GM23338 (cell line): ENCODE results near the gene CPSF3. TPM values are rescaled to one million over a fixed set of nuclear protein-coding genes. Genes with fewer than 3 reads are reported as not detected.

Experiments
- ATAC-seq: fragments of 200-7000 bp; cut with Tn5 transposase; 3 replicates; pipeline ENCODE4 v1.9.1; 2020
- DNase-seq: peaks from one replicate; pipeline ENCODE4 v3.0.0-alpha.2; 2015; ENCODE audit warnings: low spot score
- H2AFZ ChIP-seq: fragments of 200-600 bp; sonication (generic); 2 replicates; pipeline ENCODE4 v1.8.0; 2016; ENCODE audit warnings: antibody characterized with exemption, mild to moderate bottlenecking, moderate library complexity
- H3F3A ChIP-seq: fragments of 200-600 bp; sonication (generic); replicated peaks from 2 replicates; pipeline ENCODE4 v1.8.0; 2017; ENCODE audit warnings: antibody characterized with exemption, mixed run types, low read depth
- H3K27ac ChIP-seq: fragments of 200-600 bp; sonication (generic); 2 replicates; pipeline ENCODE4 v1.6.1; 2016; ENCODE audit warnings: low read depth
- H3K27me3 ChIP-seq: fragments of 200-600 bp; sonication (generic); 2 replicates; pipeline ENCODE4 v1.8.0; 2016; ENCODE audit warnings: mild to moderate bottlenecking, mixed run types, moderate library complexity; ENCODE audit not compliant: insufficient read depth
- H3K36me3 ChIP-seq: fragments of 200-600 bp; sonication (generic); 2 replicates; pipeline ENCODE4 v1.8.0; 2016; ENCODE audit warnings: mild to moderate bottlenecking; ENCODE audit not compliant: insufficient read depth
- H3K4me1 ChIP-seq: fragments of 200-600 bp; sonication (generic); 2 replicates; pipeline ENCODE4 v1.8.0; 2016; ENCODE audit warnings: mild to moderate bottlenecking, moderate library complexity; ENCODE audit not compliant: insufficient read depth
- H3K4me2 ChIP-seq: fragments of 200-600 bp; sonication (generic); 2 replicates; pipeline ENCODE4 v1.7.1; 2017; ENCODE audit warnings: mixed run types
- H3K4me3 ChIP-seq: fragments of 200-600 bp; sonication (generic); 2 replicates; pipeline ENCODE4 v1.6.1; 2016; ENCODE audit warnings: mixed run types
- H3K79me2 ChIP-seq: fragments of 200-600 bp; sonication (generic); replicated peaks from 2 replicates; pipeline ENCODE4 v1.8.0; 2017; ENCODE audit warnings: mild to moderate bottlenecking; ENCODE audit not compliant: insufficient read depth
- H3K9me2 ChIP-seq: fragments of 200-600 bp; sonication (generic); 2 replicates; pipeline ENCODE4 v1.8.0; 2017; ENCODE audit not compliant: insufficient read depth
- H4K20me1 ChIP-seq: fragments of 200-600 bp; sonication (generic); replicated peaks from 2 replicates; pipeline ENCODE4 v1.8.0; 2017; ENCODE audit warnings: mild to moderate bottlenecking; ENCODE audit not compliant: insufficient read depth
- H3K27ac Mint-ChIP-seq: 2 replicates; pipeline ENCODE4 v1.8.0; 2020; ENCODE audit warnings: inconsistent platforms, mild to moderate bottlenecking, moderate library complexity, mixed read lengths
- H3K27me3 Mint-ChIP-seq: 3 replicates; pipeline ENCODE4 v1.8.0; 2022; ENCODE audit warnings: low read depth, mild to moderate bottlenecking, moderate library complexity, mixed read lengths, inconsistent platforms; ENCODE audit not compliant: insufficient read depth, poor library complexity
- H3K36me3 Mint-ChIP-seq: 3 replicates; pipeline ENCODE4 v1.8.0; 2021; ENCODE audit warnings: low read depth, mild to moderate bottlenecking, inconsistent platforms, moderate library complexity, mixed read lengths
- H3K4me1 Mint-ChIP-seq: 3 replicates; pipeline ENCODE4 v1.8.0; 2020; ENCODE audit warnings: mild to moderate bottlenecking, inconsistent platforms, mixed read lengths
- H3K4me3 Mint-ChIP-seq: 3 replicates; pipeline ENCODE4 v1.8.0; 2021; ENCODE audit warnings: moderate library complexity, mild to moderate bottlenecking, inconsistent platforms, mixed read lengths
- H3K9me3 Mint-ChIP-seq: 3 replicates; pipeline ENCODE4 v1.8.0; 2020; ENCODE audit warnings: moderate library complexity, mild to moderate bottlenecking, inconsistent platforms, mixed read lengths
- CREB1 ChIP-seq: fragments of 250-450 bp; sonication (Bioruptor Pico); IDR thresholded peaks from 2 replicates; pipeline ENCODE4 v1.5.0; 2020; ENCODE audit warnings: low read depth, mild to moderate bottlenecking, moderate library complexity
- CTCF ChIP-seq, 2 experiments: fragments of 200-600 bp in 1 of 2; sonication (generic) in 1 of 2; conservative IDR thresholded peaks; 2 replicates each; pipeline versions ENCODE4 v1.5.1 to v1.6.1; 2016 to 2017; ENCODE audit warnings: antibody characterized with exemption in 2 of 2, low read depth in 2 of 2, mild to moderate bottlenecking in 2 of 2, moderate library complexity in 1 of 2
- ETS1 ChIP-seq: IDR thresholded peaks from 2 replicates; pipeline ENCODE4 v1.6.1; 2016; ENCODE audit warnings: antibody characterized with exemption
- EZH2 ChIP-seq: fragments of 200-600 bp; sonication (generic); IDR thresholded peaks from one replicate; pipeline ENCODE4 v1.8.0; 2017; ENCODE audit warnings: antibody characterized with exemption, mild to moderate bottlenecking, low read depth; ENCODE audit not compliant: unreplicated experiment
- EZH2phosphoT487 ChIP-seq: fragments of 200-600 bp; sonication (generic); IDR thresholded peaks from one replicate; pipeline ENCODE4 v1.8.1; 2018; ENCODE audit warnings: antibody characterized with exemption; ENCODE audit not compliant: unreplicated experiment
- JUNB ChIP-seq: IDR thresholded peaks from one replicate; pipeline ENCODE4 v1.6.1; 2016; ENCODE audit warnings: antibody characterized with exemption; ENCODE audit not compliant: unreplicated experiment
- NANOG ChIP-seq: IDR thresholded peaks from 2 replicates; pipeline ENCODE4 v1.6.1; 2016; ENCODE audit warnings: antibody characterized with exemption, borderline replicate concordance
- POLR2AphosphoS5 ChIP-seq: IDR thresholded peaks from 2 replicates; pipeline ENCODE4 v1.6.1; 2016; ENCODE audit warnings: antibody characterized with exemption, low read depth
- REST ChIP-seq: IDR thresholded peaks from one replicate; pipeline ENCODE4 v1.6.1; 2018; ENCODE audit warnings: antibody characterized with exemption; ENCODE audit not compliant: unreplicated experiment
- STAT1 ChIP-seq: IDR thresholded peaks from one replicate; pipeline ENCODE4 v1.6.1; 2016; ENCODE audit warnings: antibody characterized with exemption; ENCODE audit not compliant: unreplicated experiment
- ZNF114 ChIP-seq: fragments of 250-450 bp; sonication (Bioruptor Pico); IDR thresholded peaks from 2 replicates; pipeline ENCODE4 v1.5.0; 2020; ENCODE audit warnings: mild to moderate bottlenecking, moderate library complexity
- ZNF331 ChIP-seq: fragments of 250-450 bp; sonication (Bioruptor Pico); IDR thresholded peaks from 2 replicates; pipeline ENCODE4 v1.5.0; 2020; ENCODE audit warnings: low read depth, mild to moderate bottlenecking, moderate library complexity
- ZNF462 ChIP-seq: fragments of 250-450 bp; sonication (Bioruptor Pico); IDR thresholded peaks from 2 replicates; pipeline ENCODE4 v1.5.0; 2020; ENCODE audit warnings: mild to moderate bottlenecking, moderate library complexity
- polyA plus RNA-seq: library from polyadenylated mRNA; unstranded; fragments of >200 nt; fragmentation: Nextera tagmentation; extraction: Ambion mirVana; gene quantifications from 2 replicates; pipeline ENCODE4 v1.2.1, GENCODE V29; 2016
- total RNA-seq: library from RNA; depleted of rRNA; stranded (reverse); fragments of >200 nt; shearing (Covaris generic); gene quantifications from 2 replicates; pipeline ENCODE4 v1.2.3, GENCODE V29; 2014

CPSF3 gene
- total and polyA plus RNA-seq, 2 experiments from 2014 or later = 77.1 to 105 TPM

GRCh38 chr2:9463698-9464034 lies 40.2 kb downstream of the CPSF3 start:
- H3K4me1 ChIP-seq = no peaks in the 10 kb centered on the region
- H4K20me1 ChIP-seq = peaks cover 5% of the 10 kb centered on the region; the same call in 1 of the 2 replicates
- Mint-ChIP-seq H3K9me3 (no peaks in the 10 kb centered on the region), H3K27me3 (no peaks in the 10 kb centered on the region), H3K4me1 (no peaks in the 10 kb centered on the region), H3K36me3 (peaks cover 46% of the 10 kb centered on the region), H3K27ac (no peak overlapping the region), H3K4me3 (no peak overlapping the region)
- H3K4me2 ChIP-seq = no peak overlapping the region
- H3K9me2 ChIP-seq = no peaks in the 10 kb centered on the region
- ATAC-seq (no peak), DNase-seq (no peak)
- H3K27ac ChIP-seq = no peak overlapping the region
- no peaks in the 10 kb centered on the region for H3K27me3 ChIP-seq
- TF ChIP-seq CREB1 (CRISPR knock-in tag) = no peak
- no peak for TF ChIP-seq EZH2
- no peak for TF ChIP-seq ZNF114 (CRISPR knock-in tag)
- TF ChIP-seq ETS1 = no peak
- no peak for TF ChIP-seq EZH2phosphoT487
- no peak for TF ChIP-seq STAT1
- TF ChIP-seq NANOG = no peak
- no peak for TF ChIP-seq POLR2AphosphoS5
- no peak for TF ChIP-seq CTCF (conservative IDR thresholded peaks at IDR 0.05; ENCODE audit: low read depth in 2 of 2)
- TF ChIP-seq REST = no peak
- TF ChIP-seq ZNF331 (CRISPR knock-in tag) = no peak
- no peak for TF ChIP-seq ZNF462 (CRISPR knock-in tag)
- TF ChIP-seq JUNB = no peak
- H3K4me3 ChIP-seq = no peak overlapping the region
- H3K79me2 ChIP-seq = no peaks in the 10 kb centered on the region
- peaks cover 7% of the 10 kb centered on the region for H3K36me3 ChIP-seq
- no peak overlapping the region for H2AFZ ChIP-seq
- no peaks in the 10 kb centered on the region for H3F3A ChIP-seq
